Measurements from ENCODE around the gene DDX51.

- no peak for TF ChIP-seq EZH2phosphoT487 (IDR thresholded peaks at IDR 0.05; ENCODE audit: insufficient read depth, low read depth)
- no peak for TF ChIP-seq EZH2 (IDR thresholded peaks at IDR 0.05; ENCODE audit: insufficient read depth, poor library complexity, severe bottlenecking)
These were observed 40.4 kb downstream of the DDX51 start for GRCh38 chr12:132103542-132104308.
